PC-3 (cell line): ENCODE data around the gene SMAP2.

Experiments used
- EZH2 ChIP-seq: fragments of 300-600 bp; sonication (generic); IDR thresholded peaks from one replicate; pipeline ENCODE4 v1.6.1; 2017; ENCODE audit warnings: antibody characterized with exemption, mild to moderate bottlenecking, low read length; ENCODE audit not compliant: unreplicated experiment
- EZH2phosphoT487 ChIP-seq: fragments of 300-600 bp; sonication (generic); IDR thresholded peaks from 2 replicates; pipeline ENCODE4 v1.6.1; 2018; ENCODE audit warnings: mild to moderate bottlenecking, antibody characterized with exemption, low read length, borderline replicate concordance
- TF ChIP-seq, protein P1 (sequence below): fragments of 300-600 bp; sonication (generic); conservative IDR thresholded peaks from 2 replicates; pipeline ENCODE4 v1.5.1; 2017; ENCODE audit warnings: antibody characterized with exemption, low read depth, mild to moderate bottlenecking, low read length

DNA sequence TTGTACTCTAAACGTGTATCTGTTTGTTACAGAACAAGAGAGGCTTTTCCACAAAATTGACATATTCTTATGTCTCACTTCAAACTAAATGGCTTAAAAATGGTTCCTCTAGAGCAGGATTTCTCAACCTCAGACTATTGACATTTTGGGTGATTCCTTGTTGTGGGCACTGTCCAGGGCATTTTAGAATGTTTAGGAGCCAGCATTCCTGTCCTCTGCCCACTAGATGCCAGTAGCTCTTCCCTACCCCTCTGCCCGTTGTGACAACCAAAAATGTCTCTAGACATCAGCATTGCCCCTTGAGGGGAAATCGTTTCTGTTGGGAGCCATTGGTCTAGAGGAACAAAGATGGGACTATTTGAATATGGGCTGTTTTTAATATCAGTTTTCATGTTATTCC is 17.3 kb downstream of the SMAP2 start:
- TF ChIP-seq, protein P1, sequence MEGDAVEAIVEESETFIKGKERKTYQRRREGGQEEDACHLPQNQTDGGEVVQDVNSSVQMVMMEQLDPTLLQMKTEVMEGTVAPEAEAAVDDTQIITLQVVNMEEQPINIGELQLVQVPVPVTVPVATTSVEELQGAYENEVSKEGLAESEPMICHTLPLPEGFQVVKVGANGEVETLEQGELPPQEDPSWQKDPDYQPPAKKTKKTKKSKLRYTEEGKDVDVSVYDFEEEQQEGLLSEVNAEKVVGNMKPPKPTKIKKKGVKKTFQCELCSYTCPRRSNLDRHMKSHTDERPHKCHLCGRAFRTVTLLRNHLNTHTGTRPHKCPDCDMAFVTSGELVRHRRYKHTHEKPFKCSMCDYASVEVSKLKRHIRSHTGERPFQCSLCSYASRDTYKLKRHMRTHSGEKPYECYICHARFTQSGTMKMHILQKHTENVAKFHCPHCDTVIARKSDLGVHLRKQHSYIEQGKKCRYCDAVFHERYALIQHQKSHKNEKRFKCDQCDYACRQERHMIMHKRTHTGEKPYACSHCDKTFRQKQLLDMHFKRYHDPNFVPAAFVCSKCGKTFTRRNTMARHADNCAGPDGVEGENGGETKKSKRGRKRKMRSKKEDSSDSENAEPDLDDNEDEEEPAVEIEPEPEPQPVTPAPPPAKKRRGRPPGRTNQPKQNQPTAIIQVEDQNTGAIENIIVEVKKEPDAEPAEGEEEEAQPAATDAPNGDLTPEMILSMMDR = no peak
- TF ChIP-seq EZH2phosphoT487 (no peak), EZH2 (no peak)
